ENCODE results near the gene LRRC46.
A peak's percentile ranks its signal among the peaks of the same experiment; 100 is the strongest.

The LRRC46 gene

GRCh38 chr17:47846716-47847340, 15.4 kb downstream of the LRRC46 start:
- DNase-seq (ENCODE audit: low read depth) = no peak
- H3K4me3 ChIP-seq (ENCODE audit: low read length) = no peak overlapping the region
- TF ChIP-seq, protein P1, sequence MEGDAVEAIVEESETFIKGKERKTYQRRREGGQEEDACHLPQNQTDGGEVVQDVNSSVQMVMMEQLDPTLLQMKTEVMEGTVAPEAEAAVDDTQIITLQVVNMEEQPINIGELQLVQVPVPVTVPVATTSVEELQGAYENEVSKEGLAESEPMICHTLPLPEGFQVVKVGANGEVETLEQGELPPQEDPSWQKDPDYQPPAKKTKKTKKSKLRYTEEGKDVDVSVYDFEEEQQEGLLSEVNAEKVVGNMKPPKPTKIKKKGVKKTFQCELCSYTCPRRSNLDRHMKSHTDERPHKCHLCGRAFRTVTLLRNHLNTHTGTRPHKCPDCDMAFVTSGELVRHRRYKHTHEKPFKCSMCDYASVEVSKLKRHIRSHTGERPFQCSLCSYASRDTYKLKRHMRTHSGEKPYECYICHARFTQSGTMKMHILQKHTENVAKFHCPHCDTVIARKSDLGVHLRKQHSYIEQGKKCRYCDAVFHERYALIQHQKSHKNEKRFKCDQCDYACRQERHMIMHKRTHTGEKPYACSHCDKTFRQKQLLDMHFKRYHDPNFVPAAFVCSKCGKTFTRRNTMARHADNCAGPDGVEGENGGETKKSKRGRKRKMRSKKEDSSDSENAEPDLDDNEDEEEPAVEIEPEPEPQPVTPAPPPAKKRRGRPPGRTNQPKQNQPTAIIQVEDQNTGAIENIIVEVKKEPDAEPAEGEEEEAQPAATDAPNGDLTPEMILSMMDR (conservative IDR thresholded peaks at IDR 0.05; ENCODE audit: low read depth, low read length) = no peak

- TF ChIP-seq, protein P1 (conservative IDR thresholded peaks at IDR 0.05; ENCODE audit: low read depth, low read length) = peak; percentile 48
- DNase-seq (ENCODE audit: low read depth) = no peak
- no peak overlapping the region for H3K4me3 ChIP-seq (ENCODE audit: low read length)
Observed at GRCh38 chr17:47847341-47848197, 16.1 kb downstream of the LRRC46 start.

- TF ChIP-seq, protein P1 (conservative IDR thresholded peaks at IDR 0.05; ENCODE audit: low read depth, low read length) = no peak
- no peak overlapping the region for H3K4me3 ChIP-seq (ENCODE audit: low read length)
- DNase-seq (ENCODE audit: low read depth) = no peak
Observed at GRCh38 chr17:47848198-47848513, 16.7 kb downstream of the LRRC46 start.

GRCh38 chr17:47850373-47850691, 18.9 kb downstream of the LRRC46 start:
- DNase-seq (ENCODE audit: low read depth) = no peak
- TF ChIP-seq, protein P1 (conservative IDR thresholded peaks at IDR 0.05; ENCODE audit: low read depth, low read length) = no peak
- no peak overlapping the region for H3K4me3 ChIP-seq (ENCODE audit: low read length)

GRCh38 chr17:47850692-47851573, 19.5 kb downstream of the LRRC46 start, which contains the start of gene SP6:
SP6 (minus strand) TSS chr17:47851163; CDS start chr17:47848429, 2,734 bp downstream.
- TF ChIP-seq, protein P1 (conservative IDR thresholded peaks at IDR 0.05; ENCODE audit: low read depth, low read length) = no peak
- H3K4me3 ChIP-seq (ENCODE audit: low read length) = no peak within 1 kb of the TSS
- DNase-seq (ENCODE audit: low read depth) = no peak

DNA sequence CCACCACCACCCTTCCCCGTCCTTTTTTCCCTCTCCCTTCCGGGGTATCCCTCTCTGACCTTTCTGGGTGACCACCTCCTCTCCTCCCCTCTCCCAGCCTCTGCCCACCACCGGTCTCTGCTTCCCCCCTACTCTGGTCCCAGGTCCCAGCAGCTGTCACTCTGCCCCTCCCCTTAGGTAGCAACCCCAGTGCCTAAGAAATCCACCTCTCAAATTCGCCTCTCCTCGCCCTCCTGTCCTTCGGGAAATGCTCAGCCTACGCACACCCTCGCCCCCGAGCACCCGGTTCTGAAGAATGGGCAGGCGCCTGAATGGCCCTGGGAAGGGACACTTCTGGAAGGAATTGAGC, 20.3 kb downstream of the LRRC46 start:
- TF ChIP-seq, protein P1 (conservative IDR thresholded peaks at IDR 0.05; ENCODE audit: low read depth, low read length) = no peak
- no peak for DNase-seq (ENCODE audit: low read depth)
- H3K4me3 ChIP-seq (ENCODE audit: low read length) = no peak overlapping the region

Measured in retinal pigment epithelial cell (primary cell).